Measurements from ENCODE around the gene SUB1.

- TF ChIP-seq POLR2AphosphoS5 (IDR thresholded peaks at IDR 0.05; ENCODE audit: low read depth, low read length) (peak; percentile 89), SIN3A (IDR thresholded peaks at IDR 0.05; ENCODE audit: borderline replicate concordance, insufficient read depth, low read length) (peak; percentile 75; the same call in 1 of the 2 replicates), TAF1 (IDR thresholded peaks at IDR 0.05; ENCODE audit: borderline replicate concordance, insufficient read depth, low read length) (peak; percentile 99), FOXP2 (optimal IDR thresholded peaks at IDR 0.05; ENCODE audit: borderline replicate concordance, extremely low read depth, extremely low read length, insufficient read depth) (peak; percentile 94)
- TF ChIP-seq, protein P1, sequence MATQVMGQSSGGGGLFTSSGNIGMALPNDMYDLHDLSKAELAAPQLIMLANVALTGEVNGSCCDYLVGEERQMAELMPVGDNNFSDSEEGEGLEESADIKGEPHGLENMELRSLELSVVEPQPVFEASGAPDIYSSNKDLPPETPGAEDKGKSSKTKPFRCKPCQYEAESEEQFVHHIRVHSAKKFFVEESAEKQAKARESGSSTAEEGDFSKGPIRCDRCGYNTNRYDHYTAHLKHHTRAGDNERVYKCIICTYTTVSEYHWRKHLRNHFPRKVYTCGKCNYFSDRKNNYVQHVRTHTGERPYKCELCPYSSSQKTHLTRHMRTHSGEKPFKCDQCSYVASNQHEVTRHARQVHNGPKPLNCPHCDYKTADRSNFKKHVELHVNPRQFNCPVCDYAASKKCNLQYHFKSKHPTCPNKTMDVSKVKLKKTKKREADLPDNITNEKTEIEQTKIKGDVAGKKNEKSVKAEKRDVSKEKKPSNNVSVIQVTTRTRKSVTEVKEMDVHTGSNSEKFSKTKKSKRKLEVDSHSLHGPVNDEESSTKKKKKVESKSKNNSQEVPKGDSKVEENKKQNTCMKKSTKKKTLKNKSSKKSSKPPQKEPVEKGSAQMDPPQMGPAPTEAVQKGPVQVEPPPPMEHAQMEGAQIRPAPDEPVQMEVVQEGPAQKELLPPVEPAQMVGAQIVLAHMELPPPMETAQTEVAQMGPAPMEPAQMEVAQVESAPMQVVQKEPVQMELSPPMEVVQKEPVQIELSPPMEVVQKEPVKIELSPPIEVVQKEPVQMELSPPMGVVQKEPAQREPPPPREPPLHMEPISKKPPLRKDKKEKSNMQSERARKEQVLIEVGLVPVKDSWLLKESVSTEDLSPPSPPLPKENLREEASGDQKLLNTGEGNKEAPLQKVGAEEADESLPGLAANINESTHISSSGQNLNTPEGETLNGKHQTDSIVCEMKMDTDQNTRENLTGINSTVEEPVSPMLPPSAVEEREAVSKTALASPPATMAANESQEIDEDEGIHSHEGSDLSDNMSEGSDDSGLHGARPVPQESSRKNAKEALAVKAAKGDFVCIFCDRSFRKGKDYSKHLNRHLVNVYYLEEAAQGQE (IDR thresholded peaks at IDR 0.05; ENCODE audit: insufficient read depth in 1 of 2, low read depth in 2 of 2, low read length in 2 of 2), result peak; percentile 57 to 63; a peak in 3 of 4 replicates
Observed at GRCh38 chr5:32585446-32586275, at the start of gene SUB1.
